HG03066 (cell line): ENCODE data around the gene ACAA2.

ENCODE experiments used
- ATAC-seq: cut with Tn5 transposase; IDR thresholded peaks from one replicate; pipeline ENCODE4 v1.9.1; 2021; ENCODE audit warnings: low read depth; ENCODE audit not compliant: unreplicated experiment

Gene ACAA2

GRCh38 chr18:49813319-49814146 lies at the start of gene ACAA2:
ACAA2 (minus strand) TSS chr18:49813533; CDS start chr18:49813484, 49 bp downstream.
- ATAC-seq, result peak; percentile 77

GRCh38 chr18:49862656-49863385 lies 49.5 kb upstream of the ACAA2 start:
- no peak for ATAC-seq

GRCh38 chr18:49861659-49862058 lies 48.3 kb upstream of the ACAA2 start:
- no peak for ATAC-seq

GRCh38 chr18:49859725-49860124 lies 46.4 kb upstream of the ACAA2 start:
- ATAC-seq, result no peak

- ATAC-seq, result no peak
Observed at GRCh38 chr18:49859021-49859359, 45.7 kb upstream of the ACAA2 start.

- ATAC-seq, result no peak
Observed at GRCh38 chr18:49858309-49859020, 45.1 kb upstream of the ACAA2 start.

GRCh38 chr18:49857708-49858107 lies 44.4 kb upstream of the ACAA2 start:
- no peak for ATAC-seq

GRCh38 chr18:49856496-49856895 lies 43.2 kb upstream of the ACAA2 start:
- ATAC-seq, result no peak

GRCh38 chr18:49855711-49856415 lies 42.5 kb upstream of the ACAA2 start:
- no peak for ATAC-seq

GRCh38 chr18:49854681-49855080 lies 41.3 kb upstream of the ACAA2 start:
- no peak for ATAC-seq

- no peak for ATAC-seq
Observed at GRCh38 chr18:49853436-49853835, 40.1 kb upstream of the ACAA2 start.

- no peak for ATAC-seq
Observed at GRCh38 chr18:49853011-49853410, 39.7 kb upstream of the ACAA2 start.

GRCh38 chr18:49851624-49852023 lies 38.3 kb upstream of the ACAA2 start:
- ATAC-seq, result no peak

- ATAC-seq, result no peak
Observed at GRCh38 chr18:49850636-49851035, 37.3 kb upstream of the ACAA2 start.

GRCh38 chr18:49849331-49850217 lies 36.2 kb upstream of the ACAA2 start:
- no peak for ATAC-seq

GRCh38 chr18:49848115-49848514 lies 34.8 kb upstream of the ACAA2 start:
- ATAC-seq, result no peak

- ATAC-seq, result no peak
Observed at GRCh38 chr18:49847524-49847923, 34.2 kb upstream of the ACAA2 start.

- ATAC-seq, result no peak
Observed at GRCh38 chr18:49846718-49847470, 33.6 kb upstream of the ACAA2 start.

GRCh38 chr18:49846361-49846662 lies 33.0 kb upstream of the ACAA2 start:
- no peak for ATAC-seq
